HG03066 (cell line): ENCODE results near the gene GGNBP2.
"Not testable (repeated sequence)": the region's sequence is repeated elsewhere in the genome, so short reads cannot be mapped to it uniquely, and the experiment has no call there.

Experiments
- ATAC-seq: cut with Tn5 transposase; IDR thresholded peaks from one replicate; pipeline ENCODE4 v1.9.1; 2021; ENCODE audit warnings: low read depth; ENCODE audit not compliant: unreplicated experiment

GGNBP2 gene

GRCh38 chr17:36600465-36600864 is 55.7 kb downstream of the GGNBP2 start:
- no peak for ATAC-seq

- ATAC-seq: no peak
Observed at GRCh38 chr17:36600936-36601302, 56.2 kb downstream of the GGNBP2 start.

- peak; percentile 80 for ATAC-seq
Observed at GRCh38 chr17:36601303-36602029, 56.7 kb downstream of the GGNBP2 start, which contains the start of gene MRM1. TSS of gene MRM1 (plus strand) at chr17:36601583. CDS start at chr17:36601811, 228 bp downstream.

- peak; percentile 12 for ATAC-seq
Observed at GRCh38 chr17:36602030-36602748, 57.5 kb downstream of the GGNBP2 start.

- ATAC-seq: no peak
Observed at GRCh38 chr17:36602924-36603384, 58.2 kb downstream of the GGNBP2 start.

GRCh38 chr17:36605028-36605427 is 60.3 kb downstream of the GGNBP2 start:
- ATAC-seq: not testable (repeated sequence)

GRCh38 chr17:36608280-36608679 is 63.6 kb downstream of the GGNBP2 start:
- ATAC-seq: no peak

- ATAC-seq: no peak
Observed at GRCh38 chr17:36608794-36609497, 64.2 kb downstream of the GGNBP2 start.

- ATAC-seq: no peak
Observed at GRCh38 chr17:36609498-36609862, 64.8 kb downstream of the GGNBP2 start.

- ATAC-seq: no peak
Observed at GRCh38 chr17:36610474-36610873, 65.8 kb downstream of the GGNBP2 start.

- ATAC-seq: no peak
Observed at GRCh38 chr17:36611345-36612072, 66.8 kb downstream of the GGNBP2 start.

- ATAC-seq: no peak
Observed at GRCh38 chr17:36612323-36612722, 67.6 kb downstream of the GGNBP2 start.

- no peak for ATAC-seq
Observed at GRCh38 chr17:36613155-36613554, 68.4 kb downstream of the GGNBP2 start.

GRCh38 chr17:36614081-36614480 is 69.4 kb downstream of the GGNBP2 start:
- ATAC-seq: no peak

GRCh38 chr17:36614933-36615332 is 70.2 kb downstream of the GGNBP2 start:
- no peak for ATAC-seq

- no peak for ATAC-seq
Observed at GRCh38 chr17:36616061-36617029, 71.6 kb downstream of the GGNBP2 start.

- ATAC-seq: no peak
Observed at GRCh38 chr17:36617773-36618172, 73.1 kb downstream of the GGNBP2 start.

- no peak for ATAC-seq
Observed at GRCh38 chr17:36623281-36623680, 78.6 kb downstream of the GGNBP2 start.

GRCh38 chr17:36625188-36625587 is 80.5 kb downstream of the GGNBP2 start:
- no peak for ATAC-seq

GRCh38 chr17:36627101-36627500 is 82.4 kb downstream of the GGNBP2 start:
- no peak for ATAC-seq
